ENCODE measurements around the gene FAM156B.
A peak's percentile ranks its signal among the peaks of the same experiment; 100 is the strongest.
"Not testable (repeated sequence)": the region's sequence is repeated elsewhere in the genome, so short reads cannot be mapped to it uniquely, and the experiment has no call there.

Gene FAM156B

DNA sequence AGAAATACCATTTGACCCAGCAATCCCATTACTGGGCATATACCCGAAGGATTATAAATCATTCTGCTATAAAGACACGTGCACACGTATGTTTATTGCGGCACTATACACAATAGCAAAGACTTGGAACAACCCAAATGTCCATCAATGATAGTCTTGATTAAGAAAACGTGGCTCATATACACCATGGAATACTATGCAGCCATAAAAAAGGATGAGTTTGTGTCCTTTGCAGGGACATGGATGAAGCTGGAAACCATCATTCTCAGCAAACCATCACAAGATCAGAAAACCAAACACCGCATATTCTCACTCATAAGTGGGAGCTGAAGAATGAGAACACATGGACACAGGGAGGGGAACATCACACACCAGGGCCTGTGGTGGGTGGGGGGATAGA lies 33.1 kb downstream of the FAM156B start:
- not testable (repeated sequence) for DNase-seq

DNA sequence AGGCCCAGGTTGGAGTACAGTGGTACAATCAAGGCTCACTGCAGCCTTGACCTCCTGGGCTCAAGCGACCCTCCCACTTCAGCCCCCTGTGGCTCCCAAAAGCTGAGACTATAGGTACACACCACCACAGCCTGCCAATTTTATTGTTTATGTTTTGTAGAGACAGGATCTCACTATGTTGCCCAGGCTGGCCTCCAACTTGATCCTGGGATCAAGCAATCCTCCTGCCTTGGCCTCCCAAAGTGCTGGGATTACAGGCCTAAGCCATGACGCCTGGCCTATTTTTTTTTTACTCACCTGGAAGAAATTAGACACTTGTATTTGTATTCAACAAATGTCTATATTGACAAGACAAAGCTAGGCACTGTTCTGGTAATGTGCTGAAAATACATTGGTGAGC lies 36.1 kb downstream of the FAM156B start:
- DNase-seq, result no peak

DNA sequence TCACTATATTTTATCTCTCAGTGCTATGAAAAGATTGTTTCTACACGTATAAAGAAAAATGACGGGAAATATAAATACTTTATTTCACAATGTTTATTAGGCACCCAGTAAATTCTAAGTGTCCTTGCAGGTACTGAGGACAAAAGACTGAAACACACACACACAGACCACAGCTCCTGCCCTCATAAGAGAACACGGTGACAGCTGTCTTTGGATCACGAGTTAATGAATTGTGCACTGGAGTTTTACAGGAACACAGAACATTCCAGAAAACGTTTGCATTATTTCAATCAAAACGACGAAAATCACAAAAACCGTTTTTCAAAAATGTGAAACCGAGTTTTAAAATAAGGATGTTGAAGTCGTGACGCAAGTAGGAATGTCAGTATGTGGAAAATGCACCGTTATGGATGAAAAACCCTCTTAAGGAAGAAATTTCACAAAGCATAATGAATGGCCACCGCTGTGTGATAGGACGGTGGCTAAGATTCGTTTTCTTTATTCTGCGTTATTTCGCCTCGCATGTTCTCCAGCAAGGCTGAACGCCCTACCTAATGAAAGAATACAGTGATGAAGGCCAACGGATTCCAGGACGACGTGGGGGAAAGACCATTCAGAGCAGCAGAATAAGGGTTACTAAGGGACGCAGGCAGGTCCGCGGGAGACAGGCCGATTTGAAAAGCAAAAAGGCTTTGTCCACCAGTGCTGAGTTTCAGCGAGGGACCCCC lies 37.0 kb downstream of the FAM156B start:
- DNase-seq, result no peak

DNA sequence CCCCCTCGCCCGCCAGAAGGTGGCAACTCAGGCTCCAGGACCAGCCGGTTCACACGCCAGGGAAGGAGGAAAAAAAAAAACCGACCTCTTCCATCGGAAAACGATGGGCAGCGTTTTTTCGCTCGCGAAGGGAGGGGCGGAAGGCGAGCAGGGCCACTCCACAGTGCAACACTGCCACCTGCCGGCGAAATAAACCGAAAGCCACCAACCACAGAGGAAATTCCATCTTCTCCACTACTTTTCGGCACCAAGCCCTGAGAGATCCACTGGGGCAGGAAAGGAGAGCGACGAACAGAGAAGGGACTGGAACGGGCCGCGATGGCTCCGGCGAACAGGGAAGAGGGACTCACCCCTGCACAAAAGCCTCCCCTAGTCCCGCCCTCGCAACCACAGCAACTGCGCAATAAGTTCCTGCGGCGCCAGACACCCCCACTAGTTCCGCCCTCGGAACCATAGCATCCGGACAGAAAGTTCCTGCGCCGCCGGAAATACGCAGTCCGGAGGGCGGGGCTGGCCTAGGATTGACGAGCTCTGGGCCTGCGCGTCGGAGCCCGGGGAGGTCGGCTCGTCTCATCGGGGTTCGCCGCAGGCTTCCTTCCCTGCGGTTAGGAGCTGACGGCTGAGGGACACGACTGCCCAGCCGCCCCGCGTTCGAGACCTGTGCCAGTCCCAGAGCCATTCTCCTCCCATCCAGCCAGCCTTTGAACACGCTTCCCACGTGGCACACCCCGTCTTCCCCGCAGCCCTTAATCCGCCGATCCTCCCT lies 37.8 kb downstream of the FAM156B start:
- peak; percentile 95 for DNase-seq

DNA sequence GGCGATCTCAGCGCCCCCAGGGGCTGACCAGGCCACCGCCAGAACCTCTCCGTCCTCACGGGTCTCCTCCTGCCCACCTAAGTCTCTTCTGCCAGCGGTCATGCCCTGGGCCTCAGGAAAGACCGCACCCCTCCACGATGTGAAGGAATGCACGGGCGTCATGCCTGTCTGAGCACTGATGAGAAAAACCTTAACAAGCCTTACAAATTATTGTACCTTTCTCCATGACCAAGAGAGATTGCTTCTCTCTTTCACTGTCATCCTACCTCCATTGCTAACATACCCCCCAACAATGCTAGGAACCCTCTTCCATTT lies 38.3 kb downstream of the FAM156B start:
- not testable (repeated sequence) for DNase-seq

DNA sequence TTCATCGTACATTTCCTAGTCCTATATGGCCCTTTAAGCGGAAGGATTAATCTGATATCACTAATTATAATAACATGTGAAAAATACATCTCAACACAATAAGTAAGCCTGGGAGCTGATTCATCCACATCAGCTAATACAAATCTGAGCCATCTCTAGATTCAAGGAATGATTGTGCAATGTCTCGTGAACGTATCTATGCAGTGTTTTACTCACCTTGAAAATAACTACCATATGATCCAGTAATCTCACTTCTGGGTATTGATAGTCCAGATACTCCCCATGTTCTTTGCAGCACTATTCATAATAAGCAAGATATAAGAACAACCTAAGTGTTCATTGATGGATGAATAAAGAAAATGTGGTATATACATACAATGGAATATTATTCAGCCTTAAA lies 43.6 kb downstream of the FAM156B start:
- not testable (repeated sequence) for DNase-seq

DNA sequence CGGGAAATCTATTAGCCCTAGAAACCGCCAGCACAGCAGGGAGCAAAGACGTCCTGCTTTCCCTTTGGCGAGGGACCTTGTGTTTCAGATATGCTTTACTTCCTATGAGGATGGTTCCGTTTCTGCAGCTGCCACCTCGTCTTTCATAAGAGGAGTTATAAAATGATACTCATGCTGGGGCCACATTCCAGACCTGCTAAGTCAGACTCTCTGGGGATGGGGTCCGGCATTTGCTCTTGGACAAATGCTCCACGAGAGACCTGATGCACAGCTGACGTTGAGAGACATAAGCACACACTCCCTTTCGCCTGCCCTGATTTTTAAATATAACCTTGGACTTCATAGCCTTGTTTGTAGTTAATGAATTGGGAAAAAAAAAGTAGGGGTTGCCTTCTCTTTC lies 44.6 kb downstream of the FAM156B start:
- not testable (repeated sequence) for DNase-seq

DNA sequence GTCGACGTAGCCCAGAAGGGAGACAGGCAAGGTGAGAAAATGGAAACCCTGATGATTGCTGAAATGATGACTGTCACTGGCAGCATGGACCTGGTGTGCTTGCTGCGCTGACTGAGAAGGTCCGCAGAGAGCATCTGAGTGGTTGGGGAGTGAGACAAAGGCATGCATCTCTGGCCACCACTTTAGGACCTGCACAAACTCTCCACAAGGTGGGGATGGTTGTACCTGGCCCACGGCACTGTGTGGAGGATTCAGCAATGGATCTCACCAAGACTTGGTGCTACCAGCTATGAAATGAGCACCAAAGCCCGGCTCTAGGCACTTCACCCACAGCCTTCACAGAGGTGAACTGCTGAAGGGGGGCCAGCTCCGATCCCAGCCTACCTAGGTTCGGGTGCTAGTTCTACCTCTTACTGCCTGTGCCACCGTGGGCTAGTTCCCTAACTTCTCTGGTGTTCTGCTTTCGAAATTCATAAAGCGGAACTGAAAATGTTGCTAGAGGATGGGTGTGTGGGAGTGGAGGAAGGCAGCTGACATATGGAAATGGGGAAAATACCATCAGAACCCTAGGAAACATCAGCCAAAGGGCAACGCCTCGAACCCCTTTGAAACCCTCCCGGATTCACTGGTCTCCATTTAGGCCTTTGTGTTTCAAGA lies 48.8 kb downstream of the FAM156B start:
- not testable (repeated sequence) for DNase-seq

DNA sequence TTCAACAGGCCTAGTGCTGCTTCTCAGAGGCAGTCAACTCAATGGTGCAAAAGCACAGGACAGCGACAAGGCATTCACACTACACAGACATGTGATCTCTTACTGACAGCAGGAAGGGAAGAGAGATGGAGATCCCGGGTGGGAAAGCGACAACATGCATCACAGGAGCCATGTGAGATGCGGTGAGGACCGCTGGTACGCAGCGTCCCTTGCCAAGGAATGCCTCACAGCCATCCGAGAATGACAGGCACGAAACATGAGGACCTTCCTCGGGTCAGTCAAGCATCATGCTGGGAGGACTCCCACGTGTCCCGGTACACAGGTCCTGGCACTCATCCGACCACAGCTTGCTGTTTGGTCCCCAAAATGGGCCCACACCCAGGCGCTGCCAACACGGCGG lies 50.4 kb downstream of the FAM156B start:
- not testable (repeated sequence) for DNase-seq

DNA sequence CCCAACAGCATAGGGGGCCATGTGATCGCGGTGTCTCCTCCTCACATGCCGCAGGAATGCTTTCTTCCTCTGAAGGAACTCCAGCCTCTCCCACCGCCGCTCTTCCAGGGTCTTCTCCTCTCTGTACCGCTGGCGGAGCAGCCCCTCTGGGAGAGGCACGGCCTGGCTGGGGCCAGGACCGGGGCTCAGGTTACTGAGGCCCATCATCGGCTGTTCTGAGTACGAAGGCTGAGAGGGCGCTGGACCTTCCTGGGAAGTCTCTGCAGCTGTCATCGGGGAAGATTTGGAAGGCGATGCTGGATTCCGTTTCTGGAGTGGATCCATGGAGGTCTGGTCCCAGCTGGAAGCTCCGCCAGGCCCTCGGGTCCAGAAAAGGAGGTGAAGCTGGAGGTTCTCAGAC lies 51.1 kb downstream of the FAM156B start:
- DNase-seq, result not testable (repeated sequence)

DNA sequence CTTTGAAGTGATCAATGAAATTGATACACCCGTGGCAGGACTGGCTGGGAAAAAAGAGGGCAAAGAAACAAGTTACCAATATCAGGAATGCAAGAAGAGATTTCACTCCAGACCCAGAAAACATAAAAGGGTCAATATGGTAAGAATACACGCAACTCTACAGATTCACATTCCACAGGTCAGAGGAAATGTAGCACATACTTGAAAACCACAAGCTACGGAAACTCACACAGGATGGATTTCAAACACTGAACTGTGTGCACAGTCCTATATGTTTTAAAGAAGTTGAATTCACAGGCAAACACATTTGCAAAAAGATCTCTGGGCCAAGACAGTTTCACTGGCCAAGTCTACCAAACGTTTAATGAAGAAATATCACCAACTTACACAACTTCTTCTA lies 52.2 kb downstream of the FAM156B start:
- DNase-seq, result not testable (repeated sequence)

DNA sequence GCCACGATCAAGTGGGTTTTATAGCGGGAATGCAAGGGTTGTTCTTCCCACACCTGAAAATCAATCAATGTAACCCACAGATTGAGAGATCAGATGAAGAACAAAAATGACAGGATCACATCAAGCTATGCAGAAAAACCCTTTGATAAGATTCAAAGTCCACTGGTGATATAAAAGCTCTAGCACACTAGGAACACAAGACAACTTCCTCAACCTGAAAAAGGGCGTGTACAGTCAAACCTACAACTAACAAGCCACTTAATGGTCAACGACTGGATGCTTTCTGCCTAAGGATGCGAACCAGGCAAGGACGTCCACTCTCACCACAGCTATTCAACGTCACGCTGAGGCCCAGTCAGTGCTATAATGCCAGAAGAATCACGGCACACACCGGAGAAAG lies 52.8 kb downstream of the FAM156B start:
- not testable (repeated sequence) for DNase-seq
